GM10248 (cell line): ENCODE measurements around the gene MAP3K19.
A peak's percentile ranks its signal among the peaks of the same experiment; 100 is the strongest.
"Not testable (repeated sequence)": the region's sequence is repeated elsewhere in the genome, so short reads cannot be mapped to it uniquely, and the experiment has no call there.

Source experiments
- CTCF ChIA-PET: fragments of 300-600 bp; sonication (Branson Sonifier 250); formaldehyde crosslinking; extraction: SDS; loops from one replicate; lab custom pipeline; 2021; ENCODE audit warnings: antibody characterized with exemption; lab: Yijun Ruan, JAX
- POLR2A ChIA-PET: fragments of 350-650 bp; sonication (Branson Sonifier 250); formaldehyde crosslinking; extraction: SDS; loops from one replicate; lab custom pipeline; 2020; ENCODE audit warnings: antibody characterized with exemption; lab: Yijun Ruan, JAX
- DNase-seq: peaks from one replicate; pipeline ENCODE4 v3.0.0; 2012; ENCODE audit errors: extremely low spot score
- CTCF ChIP-seq: IDR thresholded peaks from 2 replicates; pipeline ENCODE4 v1.5.1; 2012; ENCODE audit warnings: mild to moderate bottlenecking, low read depth; ENCODE audit errors: extremely low read depth, missing control alignments, control extremely low read depth

MAP3K19 gene

DNA sequence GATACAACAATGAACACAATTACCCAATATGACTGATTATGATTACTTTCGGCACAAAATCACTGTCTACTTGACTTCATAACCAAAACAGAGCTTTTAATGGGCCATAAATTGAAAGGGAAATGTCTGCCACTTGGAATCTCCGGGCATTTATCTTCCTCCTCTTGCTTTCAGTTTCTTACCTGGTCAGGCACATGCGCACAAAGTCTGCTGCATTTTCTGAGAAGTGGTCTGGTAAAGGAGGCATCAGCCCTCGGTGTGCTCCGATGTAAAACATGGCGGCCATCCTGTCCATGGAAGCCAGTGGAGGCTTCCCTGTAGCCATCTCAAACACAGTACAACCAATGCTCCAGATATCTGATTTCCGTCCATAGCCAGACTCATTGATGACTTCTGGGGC lies 66.6 kb downstream of the MAP3K19 start:
- TF ChIP-seq CTCF: no peak
- ChIA-PET POLR2A (no interaction called here), CTCF (no interaction called here)
- no peak for DNase-seq

GRCh38 chr2:134979221-134979620 lies 68.0 kb downstream of the MAP3K19 start:
- POLR2A ChIA-PET: no interaction called here
- no peak for TF ChIP-seq CTCF
- no peak for DNase-seq
- CTCF ChIA-PET: no interaction called here

- DNase-seq: not testable (repeated sequence)
- ChIA-PET POLR2A (interaction anchor here (0.7 kb wide), 1 partner anchor 15 kb away, joined by 4 read pairs; no protein-coding TSS in a partner anchor), CTCF (interaction anchor here (0.9 to 2.3 kb wide), 4 partner anchors 12 to 733 kb away, joined by 3 to 10 read pairs (median 4); no protein-coding TSS in a partner anchor)
These were observed 70.1 kb downstream of the MAP3K19 start for GRCh38 chr2:134977104-134977503.

GRCh38 chr2:134976074-134976702 lies 71.1 kb downstream of the MAP3K19 start:
- ChIA-PET CTCF (interaction anchor here (2.0 kb wide), 1 partner anchor 28 kb away, joined by 5 read pairs; no protein-coding TSS in a partner anchor), POLR2A (no interaction called here)
- no peak for TF ChIP-seq CTCF
- DNase-seq: no peak

GRCh38 chr2:134975281-134976009 lies 71.8 kb downstream of the MAP3K19 start:
- no peak for TF ChIP-seq CTCF
- CTCF ChIA-PET: no interaction called here
- POLR2A ChIA-PET: no interaction called here
- no peak for DNase-seq

DNA sequence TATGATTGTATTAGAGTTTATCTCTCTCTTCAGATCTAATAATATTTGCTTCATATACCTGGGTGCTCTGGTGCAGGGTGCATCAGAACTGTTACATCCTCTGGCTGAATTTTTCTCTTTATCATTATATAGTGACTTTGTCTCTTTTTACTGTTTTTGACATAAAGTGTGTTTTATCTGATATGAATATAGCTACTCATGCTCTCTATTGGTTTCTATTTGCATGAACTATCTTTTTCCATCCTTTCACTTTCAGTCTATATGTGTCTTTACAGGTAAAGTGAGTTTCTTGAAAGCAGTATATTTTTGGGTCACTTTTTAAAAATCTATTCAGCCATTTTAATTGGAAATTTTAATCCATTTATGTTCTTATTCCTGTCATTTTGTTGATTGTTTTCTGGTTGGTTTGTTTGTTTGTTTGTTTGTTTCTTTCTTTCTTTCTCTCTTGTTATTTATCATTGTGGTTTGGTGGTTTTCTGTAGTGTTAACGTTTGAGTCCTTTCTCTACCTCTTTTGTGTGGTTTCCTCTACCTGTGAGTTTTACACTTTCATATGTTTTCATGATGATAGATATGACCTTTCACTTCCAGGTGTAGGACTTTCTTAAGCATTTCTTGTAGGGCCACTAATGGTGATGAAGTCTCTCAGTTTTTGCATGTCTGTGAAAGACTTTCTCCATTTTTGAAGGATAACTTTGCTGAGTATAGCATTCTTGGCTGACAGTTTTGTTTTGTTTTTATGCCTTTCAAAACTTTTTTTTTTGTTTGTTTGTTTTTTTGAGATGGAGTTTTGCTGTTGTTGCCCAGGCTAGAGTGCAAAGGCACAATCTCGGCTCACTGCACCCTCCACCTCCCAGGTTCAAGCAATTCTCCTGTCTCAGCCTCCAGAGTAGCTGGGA lies 73.8 kb downstream of the MAP3K19 start:
- DNase-seq: peak; percentile 20
- CTCF ChIA-PET: interaction anchor here (1.4 kb wide), 1 partner anchor 12 kb away, joined by 4 read pairs; no protein-coding TSS in a partner anchor
- TF ChIP-seq CTCF: no peak
- POLR2A ChIA-PET: no interaction called here

DNA sequence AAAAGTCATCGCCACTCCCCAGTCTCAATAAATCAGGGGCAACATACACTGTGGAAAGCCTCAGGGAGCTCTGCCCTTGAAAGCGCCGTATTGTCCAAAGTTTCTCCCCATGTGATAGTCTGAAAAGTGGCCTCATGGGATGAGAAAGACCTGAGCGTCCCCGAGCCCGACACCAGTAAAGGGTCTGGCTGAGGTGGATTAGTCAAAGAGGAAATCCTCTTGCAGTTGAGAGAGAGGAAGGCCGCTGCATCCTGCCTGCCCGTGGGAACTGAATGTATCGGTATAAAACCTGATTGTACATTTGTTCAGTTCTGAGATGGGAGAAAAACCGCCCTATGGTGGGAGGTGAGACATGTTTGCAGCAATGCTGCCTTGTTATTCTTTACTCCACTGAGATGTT lies 80.1 kb downstream of the MAP3K19 start:
- CTCF ChIA-PET, DNase-seq, POLR2A ChIA-PET: not testable (repeated sequence)
